ES-I3 (cell line): Measurements from ENCODE around the gene SLC1A1.
"Not testable (repeated sequence)": the region's sequence is repeated elsewhere in the genome, so short reads cannot be mapped to it uniquely, and the experiment has no call there.

Source experiments
- H3K36me3 ChIP-seq: 2 replicates; pipeline ENCODE4 v1.6.1; 2013; ENCODE audit warnings: mild to moderate bottlenecking, low read length, control low read depth, moderate library complexity; ENCODE audit not compliant: insufficient read depth
- H3K4me1 ChIP-seq: 2 replicates; pipeline ENCODE4 v1.6.1; 2013; ENCODE audit warnings: mild to moderate bottlenecking, control low read depth, low read length; ENCODE audit not compliant: insufficient read depth
- H3K9ac ChIP-seq: 2 replicates; pipeline ENCODE4 v1.6.1; 2013; ENCODE audit warnings: low read depth, mild to moderate bottlenecking, low read length, moderate library complexity
- H3K9me3 ChIP-seq: 2 replicates; pipeline ENCODE4 v1.6.1; 2013; ENCODE audit warnings: mild to moderate bottlenecking, low read length, moderate library complexity; ENCODE audit not compliant: control insufficient read depth, insufficient read depth

The SLC1A1 gene

DNA sequence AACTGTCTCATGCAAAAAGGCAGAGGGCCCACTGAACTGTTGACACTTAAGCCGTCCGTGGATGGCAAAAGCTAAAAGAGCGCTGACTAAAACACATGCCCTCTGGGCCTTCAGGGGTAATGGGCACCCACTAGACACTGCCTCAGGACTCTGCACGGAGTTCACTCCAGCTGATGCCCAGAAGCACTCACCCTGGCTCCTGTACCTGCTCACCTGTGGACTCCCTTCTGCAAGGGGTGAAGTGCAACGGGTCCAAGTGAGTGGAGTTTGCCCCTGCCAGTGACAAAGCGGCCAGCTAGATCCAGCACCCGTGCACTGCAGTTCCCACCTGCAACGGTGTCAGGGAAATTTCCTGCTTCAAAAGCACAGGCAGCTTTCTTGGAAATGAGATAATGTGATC is 50.2 kb downstream of the SLC1A1 start:
- Histone ChIP-seq H3K9me3 (peaks cover 6% of the 10 kb centered on the region; the same call in 1 of the 2 replicates), H3K4me1 (peaks cover 17% of the 10 kb centered on the region), H3K9ac (no peak overlapping the region), H3K36me3 (peaks cover 4% of the 10 kb centered on the region; the same call in 1 of the 2 replicates)

DNA sequence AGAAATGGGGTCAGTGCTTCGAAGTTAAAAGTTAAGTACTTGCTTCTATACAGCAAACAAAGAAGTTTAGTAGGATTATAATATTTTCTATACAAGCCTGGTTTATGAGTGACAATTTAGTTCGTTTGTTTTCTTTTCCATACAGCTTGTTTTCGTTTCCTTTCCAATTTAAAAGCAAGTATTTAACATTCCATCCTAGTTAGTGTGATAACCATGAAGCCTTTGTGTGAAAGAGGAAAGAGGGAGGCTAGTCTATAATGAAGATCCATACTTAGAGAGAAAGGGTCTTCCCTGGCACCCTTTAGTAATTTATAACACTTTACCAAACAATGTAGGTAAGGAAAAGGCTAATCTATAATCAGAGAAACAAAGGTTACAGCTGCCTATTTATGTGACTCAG is 51.0 kb downstream of the SLC1A1 start:
- no peak overlapping the region for H3K9ac ChIP-seq
- H3K4me1 ChIP-seq, result peaks cover 17% of the 10 kb centered on the region
- H3K36me3 ChIP-seq, result peaks cover 4% of the 10 kb centered on the region; the same call in 1 of the 2 replicates
- peaks cover 6% of the 10 kb centered on the region; the same call in 1 of the 2 replicates for H3K9me3 ChIP-seq

DNA sequence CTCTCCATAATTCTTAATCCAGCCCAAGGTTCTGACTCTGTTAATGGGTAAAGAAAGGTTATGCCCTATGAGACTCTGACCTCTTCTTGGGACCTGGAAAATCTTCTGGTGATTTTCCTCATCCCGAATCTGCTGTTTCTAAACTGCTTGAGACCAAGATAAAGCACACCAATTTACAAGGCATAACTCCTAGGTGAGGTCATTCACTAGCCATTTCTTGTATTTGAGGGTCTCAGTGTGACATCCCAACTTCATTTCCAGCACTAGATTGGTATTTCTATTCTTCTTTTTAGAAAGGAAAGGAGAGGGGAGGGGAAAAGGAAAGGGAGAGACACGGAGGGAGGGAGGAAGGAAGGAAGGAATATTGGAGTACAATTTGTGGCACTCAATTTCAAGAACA is 51.6 kb downstream of the SLC1A1 start:
- H3K36me3 ChIP-seq, result peaks cover 4% of the 10 kb centered on the region; the same call in 1 of the 2 replicates
- no peak overlapping the region for H3K9ac ChIP-seq
- H3K9me3 ChIP-seq, result peaks cover 6% of the 10 kb centered on the region; the same call in 1 of the 2 replicates

DNA sequence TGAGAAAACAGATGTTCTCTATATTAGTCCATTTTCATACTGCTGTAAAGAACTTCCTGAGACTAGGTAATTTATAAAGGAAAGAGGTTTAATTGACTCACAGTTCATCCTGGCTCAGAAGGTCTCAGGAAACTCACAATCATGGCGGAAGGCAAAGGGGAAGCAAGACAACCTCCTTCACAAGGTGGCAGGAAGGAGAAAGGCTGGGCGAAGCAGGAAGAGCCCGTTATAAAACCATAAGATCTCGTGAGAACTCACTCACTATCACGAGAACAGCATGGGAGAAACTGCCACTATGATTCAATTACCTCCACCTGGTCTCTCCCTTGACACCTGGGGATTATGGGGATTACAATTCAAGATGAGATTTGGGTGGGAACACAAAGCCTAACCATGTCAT is 54.4 kb downstream of the SLC1A1 start:
- H3K9ac ChIP-seq, H3K36me3 ChIP-seq, H3K9me3 ChIP-seq: not testable (repeated sequence)
- peaks cover 17% of the 10 kb centered on the region for H3K4me1 ChIP-seq

More for the DNA sequence above, 51.6 kb downstream of the SLC1A1 start:
- peaks cover 17% of the 10 kb centered on the region for H3K4me1 ChIP-seq

DNA sequence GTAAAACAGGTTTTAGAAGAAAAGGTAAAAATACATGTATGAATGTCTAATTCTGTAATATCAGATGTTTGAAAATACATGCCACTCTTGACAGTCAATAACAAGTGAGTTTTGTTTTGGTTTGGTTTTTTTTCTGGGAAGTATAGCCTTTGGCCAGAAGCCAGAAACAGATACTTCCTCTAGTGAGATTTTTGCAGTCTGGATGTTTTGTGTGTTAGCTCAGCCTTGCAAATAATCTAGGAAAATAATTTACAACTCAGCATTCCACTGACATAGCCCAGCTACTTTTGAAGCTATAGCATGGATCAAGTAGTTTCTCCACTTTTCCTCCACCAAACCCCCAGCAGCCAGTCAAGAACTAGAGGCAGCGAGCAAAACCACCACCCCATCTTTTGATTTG is 56.7 kb downstream of the SLC1A1 start:
- no peaks in the 10 kb centered on the region for H3K36me3 ChIP-seq
- H3K4me1 ChIP-seq, result peaks cover 5% of the 10 kb centered on the region
- no peak overlapping the region for H3K9ac ChIP-seq
- no peaks in the 10 kb centered on the region for H3K9me3 ChIP-seq

DNA sequence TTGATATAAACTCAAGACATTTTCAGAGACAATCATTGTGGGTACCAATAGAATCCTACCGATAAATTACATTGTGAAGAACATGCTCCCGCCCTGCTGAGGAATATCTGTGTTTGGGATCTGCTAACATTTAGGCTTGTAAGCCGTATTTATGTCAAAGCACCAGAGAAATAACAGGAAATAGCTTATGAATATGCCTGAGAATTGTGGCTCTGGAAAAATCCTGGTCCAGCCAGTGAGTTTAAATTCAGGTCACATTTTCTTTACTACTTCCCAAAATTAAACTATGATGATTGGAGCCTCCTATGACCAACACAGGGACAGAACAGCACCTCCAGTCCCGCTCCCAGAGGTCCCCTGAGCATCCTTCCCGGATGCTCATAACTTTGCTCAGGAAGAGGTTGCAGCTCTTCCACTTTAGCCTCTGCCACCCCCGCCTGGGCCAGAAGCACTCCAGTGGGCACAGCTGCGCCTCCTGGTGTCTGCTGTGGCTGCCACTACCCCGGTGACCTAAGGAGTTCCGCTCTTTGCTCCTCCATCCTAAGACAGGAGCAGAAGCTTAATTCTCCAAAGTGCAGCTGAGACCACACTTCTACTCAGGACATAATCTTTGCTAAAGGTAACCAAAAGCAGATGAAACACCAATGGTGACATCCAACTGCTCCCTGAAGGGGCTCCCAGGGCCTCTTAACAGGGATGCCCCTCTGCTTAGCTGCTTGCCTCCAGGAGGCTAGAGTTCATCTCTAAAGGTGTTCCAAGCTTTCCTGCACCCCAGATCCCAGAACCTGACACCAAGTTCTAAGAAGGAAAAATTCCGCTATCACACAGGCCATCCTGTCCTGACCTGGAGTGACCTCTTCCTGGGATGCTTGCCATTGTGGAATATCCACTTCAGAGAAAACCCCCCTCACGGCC is 58.8 kb downstream of the SLC1A1 start:
- H3K9me3 ChIP-seq, result no peaks in the 10 kb centered on the region
- H3K9ac ChIP-seq, result no peak overlapping the region
- H3K36me3 ChIP-seq, result no peaks in the 10 kb centered on the region
- H3K4me1 ChIP-seq, result no peaks in the 10 kb centered on the region

DNA sequence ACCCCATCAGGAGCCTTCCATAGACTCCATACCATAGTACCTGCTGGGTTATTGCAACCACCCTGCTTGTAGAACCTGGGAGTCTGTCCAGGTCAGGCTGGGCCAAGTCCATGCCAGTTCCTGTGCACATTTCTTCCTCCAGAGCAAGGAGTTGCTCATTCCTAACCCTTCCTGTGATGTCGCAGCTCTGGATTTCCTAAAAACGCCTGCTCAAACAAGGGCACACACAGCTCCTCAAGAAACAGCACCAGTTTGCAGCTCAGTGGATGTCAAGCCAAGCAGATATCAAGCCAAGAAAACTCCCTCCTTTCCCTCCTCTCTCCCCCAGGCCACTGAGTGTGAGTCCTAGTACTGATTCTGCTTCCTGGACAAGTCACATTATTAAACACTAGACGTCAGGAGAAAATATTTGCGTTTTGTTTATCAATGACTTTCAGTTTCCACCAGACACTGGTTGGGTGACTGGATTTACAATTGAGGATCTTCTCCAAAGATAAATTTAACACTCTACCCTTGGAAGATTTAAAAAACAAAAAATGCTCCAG is 59.6 kb downstream of the SLC1A1 start:
- Histone ChIP-seq H3K4me1 (no peaks in the 10 kb centered on the region), H3K36me3 (no peaks in the 10 kb centered on the region), H3K9ac (no peak overlapping the region), H3K9me3 (no peaks in the 10 kb centered on the region)

DNA sequence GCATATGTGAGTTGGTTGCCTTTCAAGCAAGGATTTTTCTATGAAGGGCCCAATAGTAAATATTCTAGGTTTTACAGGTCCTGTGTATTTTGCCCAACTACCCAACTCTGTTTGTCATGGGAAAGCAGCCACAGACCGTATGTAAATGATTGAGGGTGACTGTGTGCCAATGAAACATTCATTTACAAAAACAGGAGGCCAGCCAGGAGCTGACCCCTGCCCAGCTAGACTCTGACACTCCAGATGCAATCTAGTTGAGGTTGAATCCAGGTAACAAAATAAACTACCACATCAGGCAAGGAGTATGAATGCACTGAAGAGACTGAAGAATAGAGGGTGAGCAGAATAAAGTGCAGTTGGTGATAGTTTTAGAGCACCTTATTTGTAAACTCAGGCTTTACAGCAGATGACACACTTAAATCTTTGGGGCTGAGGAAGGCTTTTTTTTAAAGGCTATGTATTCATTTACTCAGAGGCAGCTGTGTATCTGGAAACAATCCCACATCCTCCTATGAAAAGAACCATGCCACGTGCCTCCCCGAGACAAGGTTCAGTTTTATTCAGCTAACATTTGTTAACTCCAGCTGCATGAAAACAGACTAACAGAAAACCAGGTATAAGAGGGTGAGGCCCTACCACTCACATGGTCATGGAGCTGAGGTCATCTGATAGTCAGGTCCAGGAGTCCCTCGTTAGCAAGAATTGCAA is 60.7 kb downstream of the SLC1A1 start:
- Histone ChIP-seq H3K4me1 (0 out of 2 replicates have a peak, but pooled peaks cover 2% of the 10 kb centered on the region), H3K36me3 (no peaks in the 10 kb centered on the region), H3K9me3 (no peaks in the 10 kb centered on the region), H3K9ac (no peak overlapping the region)

DNA sequence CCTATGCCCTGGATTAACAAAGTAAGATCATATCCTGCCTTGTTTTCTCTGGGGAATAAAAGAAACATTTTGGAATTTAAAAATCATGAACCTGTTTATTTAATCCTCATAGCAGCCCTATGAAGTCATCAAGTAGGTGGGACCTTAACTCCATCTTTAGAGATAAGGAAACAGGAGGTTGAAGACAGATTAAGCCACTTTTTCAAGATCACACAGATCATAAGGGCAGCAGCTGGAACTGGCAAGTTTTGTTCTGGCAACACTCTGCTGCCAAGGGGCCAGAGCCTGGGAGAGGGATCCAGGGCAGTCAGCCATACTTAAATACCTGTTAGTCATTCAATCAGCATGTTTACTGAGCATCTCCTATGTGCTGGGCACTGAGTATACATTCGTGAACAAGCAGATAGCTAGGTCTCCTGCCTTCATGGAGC is 63.7 kb downstream of the SLC1A1 start:
- Histone ChIP-seq H3K36me3 (0 out of 2 replicates have a peak, but pooled peaks cover 3% of the 10 kb centered on the region), H3K9me3 (no peaks in the 10 kb centered on the region), H3K9ac (no peak overlapping the region), H3K4me1 (0 out of 2 replicates have a peak, but pooled peaks cover 2% of the 10 kb centered on the region)

DNA sequence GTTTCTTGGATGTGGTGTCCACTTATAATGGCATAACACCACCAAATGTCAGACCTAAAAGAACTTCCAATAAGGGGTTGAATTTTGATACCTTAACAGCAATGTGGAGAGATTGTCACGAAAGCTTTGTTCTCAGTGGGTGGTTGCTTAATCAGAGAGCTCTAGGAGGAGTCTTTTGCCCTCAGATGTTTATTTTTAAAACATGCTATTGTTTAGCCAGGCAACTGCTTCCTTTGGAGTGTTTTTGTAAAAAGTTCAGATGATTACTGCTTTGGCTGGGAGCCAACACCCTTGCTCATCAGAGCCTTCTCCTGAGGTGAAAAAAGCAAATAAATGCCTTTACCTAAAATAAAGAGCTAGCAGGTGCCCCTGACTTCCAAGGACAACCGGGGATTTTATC is 65.0 kb downstream of the SLC1A1 start:
- H3K9me3 ChIP-seq, result no peaks in the 10 kb centered on the region
- H3K9ac ChIP-seq, result no peak overlapping the region
- 0 out of 2 replicates have a peak, but pooled peaks cover 3% of the 10 kb centered on the region for H3K36me3 ChIP-seq
- H3K4me1 ChIP-seq, result 0 out of 2 replicates have a peak, but pooled peaks cover 2% of the 10 kb centered on the region

DNA sequence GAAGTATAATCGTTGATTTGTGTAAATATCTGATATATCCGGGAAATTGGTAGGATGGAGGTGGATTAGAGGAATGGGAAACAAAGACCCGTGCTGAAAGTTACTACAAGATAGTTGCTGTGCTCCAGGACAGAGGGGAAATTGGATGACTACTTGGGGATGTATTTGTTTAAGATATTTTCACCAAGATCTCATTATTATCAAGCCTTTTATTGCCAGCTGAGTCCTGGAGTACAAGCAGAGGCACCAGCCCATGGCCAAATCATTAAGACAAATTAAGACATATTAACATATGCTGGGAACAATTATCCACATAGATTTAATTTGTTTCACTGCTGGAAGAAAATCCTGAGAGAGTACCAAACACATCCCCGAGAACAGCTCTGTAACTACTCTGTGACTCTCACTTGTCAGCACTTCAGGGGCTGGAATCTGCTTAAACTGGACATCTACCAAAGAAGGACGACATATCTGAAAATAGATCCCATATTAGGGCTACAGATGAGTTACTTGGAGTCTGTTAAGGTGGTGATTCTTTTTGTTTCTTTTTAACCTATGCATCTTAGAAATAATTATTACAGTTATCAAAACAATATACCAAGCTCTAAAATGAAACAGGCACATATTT is 68.2 kb downstream of the SLC1A1 start:
- no peaks in the 10 kb centered on the region for H3K9me3 ChIP-seq
- 0 out of 2 replicates have a peak, but pooled peaks cover 2% of the 10 kb centered on the region for H3K4me1 ChIP-seq
- H3K9ac ChIP-seq, result no peak overlapping the region
- H3K36me3 ChIP-seq, result 0 out of 2 replicates have a peak, but pooled peaks cover 3% of the 10 kb centered on the region

DNA sequence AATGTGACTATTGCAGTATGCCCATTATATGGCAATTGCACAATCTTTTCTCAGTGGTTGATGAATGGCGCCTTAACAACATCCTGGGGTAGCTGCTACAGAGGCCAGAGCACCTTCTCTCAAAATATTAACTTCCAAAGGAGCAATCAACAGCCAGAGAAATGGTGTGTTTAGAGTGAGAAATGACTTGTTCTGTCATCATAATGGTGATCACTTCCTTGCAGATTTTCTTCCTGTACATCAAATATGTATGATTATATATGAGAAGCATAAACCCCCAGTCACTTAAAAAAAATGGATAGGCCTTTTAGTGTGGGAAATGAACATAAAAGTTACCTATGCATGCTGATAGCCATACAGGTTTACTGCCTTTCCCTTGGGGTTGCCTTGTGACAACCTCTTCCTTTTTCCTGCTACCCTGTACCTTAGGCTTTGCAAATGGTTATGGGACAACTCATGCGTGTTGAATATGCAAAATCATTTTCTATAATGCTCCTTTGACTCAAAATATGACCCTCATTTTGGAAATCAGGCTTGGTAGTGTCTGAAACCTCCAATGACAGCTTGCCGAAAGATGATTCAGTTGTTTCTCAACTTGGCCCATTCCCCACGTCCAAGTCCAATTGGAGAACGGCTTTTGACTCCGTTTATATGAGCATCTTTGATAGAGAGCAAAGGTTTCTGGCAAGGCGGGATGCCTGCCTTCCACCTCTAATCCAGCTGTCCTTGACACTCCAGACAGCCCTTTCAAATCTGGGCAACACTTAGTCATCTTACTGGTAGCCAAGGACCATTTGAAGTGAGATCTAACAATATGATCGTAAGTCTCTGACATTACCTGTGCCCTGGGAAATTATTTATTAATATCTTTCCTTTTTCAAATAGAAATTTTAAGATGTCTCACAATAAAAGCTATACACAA is 69.3 kb downstream of the SLC1A1 start:
- 0 out of 2 replicates have a peak, but pooled peaks cover 2% of the 10 kb centered on the region for H3K4me1 ChIP-seq
- 0 out of 2 replicates have a peak, but pooled peaks cover 3% of the 10 kb centered on the region for H3K36me3 ChIP-seq
- no peak overlapping the region for H3K9ac ChIP-seq
- no peaks in the 10 kb centered on the region for H3K9me3 ChIP-seq

DNA sequence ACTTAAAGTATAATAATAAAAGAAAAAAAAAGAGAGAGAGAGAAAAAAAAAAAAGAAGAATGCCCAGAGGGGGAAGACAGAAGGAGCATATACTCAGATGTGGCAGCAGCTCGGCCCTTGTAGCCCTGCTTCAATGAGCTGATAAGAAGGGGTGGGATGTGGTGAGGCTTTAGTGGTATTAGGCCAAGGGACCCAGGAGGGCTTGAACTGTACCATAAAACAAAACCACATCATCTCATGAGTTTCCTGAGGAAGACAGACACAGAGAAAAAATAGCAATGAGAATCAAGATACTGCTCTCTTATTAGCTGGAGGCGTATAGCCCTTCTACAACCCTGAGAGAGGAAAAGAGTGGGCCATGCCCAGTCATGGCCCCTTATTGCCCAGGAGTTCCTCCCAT is 72.8 kb downstream of the SLC1A1 start:
- H3K9ac ChIP-seq, result no peak overlapping the region
- H3K36me3 ChIP-seq, result 0 out of 2 replicates have a peak, but pooled peaks cover 3% of the 10 kb centered on the region
- H3K4me1 ChIP-seq, result no peaks in the 10 kb centered on the region
- no peaks in the 10 kb centered on the region for H3K9me3 ChIP-seq
